ENCODE results near the gene PPP3CA.
A peak's percentile ranks its signal among the peaks of the same experiment; 100 is the strongest.
"Not testable (repeated sequence)": the region's sequence is repeated elsewhere in the genome, so short reads cannot be mapped to it uniquely, and the experiment has no call there.

The PPP3CA gene

GRCh38 chr4:101033986-101034385 is 313.3 kb downstream of the PPP3CA start:
- no peak for DNase-seq

- DNase-seq, result no peak
Measured at GRCh38 chr4:101032541-101032940, 314.8 kb downstream of the PPP3CA start.

- no peak for DNase-seq
Measured at GRCh38 chr4:101031971-101032370, 315.4 kb downstream of the PPP3CA start.

GRCh38 chr4:101028886-101029285 is 318.4 kb downstream of the PPP3CA start:
- no peak for DNase-seq

GRCh38 chr4:101027721-101028120 is 319.6 kb downstream of the PPP3CA start:
- no peak for DNase-seq

- no peak for DNase-seq
Measured at GRCh38 chr4:101025755-101026154, 321.6 kb downstream of the PPP3CA start.

- no peak for DNase-seq
Measured at GRCh38 chr4:101022151-101023024, 324.9 kb downstream of the PPP3CA start.

GRCh38 chr4:101020956-101021355 is 326.4 kb downstream of the PPP3CA start:
- peak in 1 of 2 donors; percentile 59 for DNase-seq

GRCh38 chr4:101019941-101020401 is 327.4 kb downstream of the PPP3CA start:
- DNase-seq, result peak in 1 of 2 donors; percentile 81

- DNase-seq, result no peak
Measured at GRCh38 chr4:101019313-101019712, 328.0 kb downstream of the PPP3CA start.

- DNase-seq, result peak; percentile 45 to 52
Measured at GRCh38 chr4:101018836-101019235, 328.5 kb downstream of the PPP3CA start.

- no peak for DNase-seq
Measured at GRCh38 chr4:101014417-101014816, 332.9 kb downstream of the PPP3CA start.

GRCh38 chr4:101010987-101011386 is 336.3 kb downstream of the PPP3CA start:
- no peak for DNase-seq

- DNase-seq, result no peak
Measured at GRCh38 chr4:101009471-101009870, 337.9 kb downstream of the PPP3CA start.

- no peak for DNase-seq
Measured at GRCh38 chr4:101008503-101008902, 338.8 kb downstream of the PPP3CA start.

- DNase-seq, result no peak
Measured at GRCh38 chr4:101005659-101006058, 341.7 kb downstream of the PPP3CA start.

- DNase-seq, result no peak
Measured at GRCh38 chr4:101000496-101000895, 346.8 kb downstream of the PPP3CA start.

GRCh38 chr4:100995671-100996070 is 351.7 kb downstream of the PPP3CA start:
- DNase-seq, result no peak

GRCh38 chr4:100995002-100995401 is 352.3 kb downstream of the PPP3CA start:
- DNase-seq, result not testable (repeated sequence)

- not testable (repeated sequence) for DNase-seq
Measured at GRCh38 chr4:100991332-100992069, 355.8 kb downstream of the PPP3CA start.

GRCh38 chr4:100989401-100989800 is 357.9 kb downstream of the PPP3CA start:
- no peak for DNase-seq

- no peak for DNase-seq
Measured at GRCh38 chr4:100988876-100989275, 358.4 kb downstream of the PPP3CA start.

GRCh38 chr4:100986360-100986868 is 360.9 kb downstream of the PPP3CA start:
- DNase-seq, result no peak

GRCh38 chr4:100985576-100985975 is 361.8 kb downstream of the PPP3CA start:
- DNase-seq, result no peak
